RWPE1 (cell line): Measurements from ENCODE around the gene MYO9A.

ENCODE experiments used
- CTCF ChIA-PET: fragments of 350-600 bp; sonication (Branson Sonifier 250); formaldehyde crosslinking; extraction: SDS; loops from one replicate; lab custom pipeline; 2021; lab: Yijun Ruan, JAX
- POLR2A ChIA-PET: fragments of 400-600 bp; formaldehyde crosslinking; extraction: SDS; loops from one replicate; lab custom pipeline; 2020; ENCODE audit warnings: antibody characterized with exemption; ENCODE audit not compliant: low non-redundant PET; lab: Yijun Ruan, JAX
- DNase-seq: peaks from one replicate; pipeline ENCODE4 v3.0.0; 2012; ENCODE audit warnings: low spot score
- H3K27ac ChIP-seq: fragments of 450-650 bp; 2 replicates; pipeline ENCODE4 v1.5.1; 2017
- TF ChIP-seq, protein P1 (sequence below): fragments of 450-650 bp; conservative IDR thresholded peaks from 2 replicates; pipeline ENCODE4 v1.5.1; 2017; ENCODE audit warnings: low read depth, mild to moderate bottlenecking

The MYO9A gene

DNA sequence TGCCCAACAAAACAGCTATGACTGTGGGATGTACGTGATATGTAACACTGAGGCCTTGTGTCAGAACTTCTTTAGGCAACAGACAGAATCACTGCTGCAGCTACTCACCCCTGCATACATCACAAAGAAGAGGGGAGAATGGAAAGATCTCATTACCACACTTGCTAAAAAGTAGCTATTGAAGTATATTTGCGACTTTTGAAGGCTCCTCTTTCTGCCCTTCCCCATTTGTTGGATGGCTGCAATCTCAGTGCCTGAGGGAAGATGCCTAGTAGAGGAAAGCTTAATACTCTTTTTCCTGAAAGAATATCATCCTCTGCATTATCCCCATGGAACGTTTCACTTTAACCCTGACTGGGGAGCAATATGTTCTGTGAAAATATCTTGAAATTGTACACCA, 22.1 kb upstream of the MYO9A start:
- no peak for DNase-seq
- no peak overlapping the region for H3K27ac ChIP-seq
- CTCF ChIA-PET: interaction anchor here (0.5 kb wide), 1 partner anchor 562 kb away, joined by 4 read pairs; no protein-coding TSS in a partner anchor
- POLR2A ChIA-PET: no interaction called here
- TF ChIP-seq, protein P1, sequence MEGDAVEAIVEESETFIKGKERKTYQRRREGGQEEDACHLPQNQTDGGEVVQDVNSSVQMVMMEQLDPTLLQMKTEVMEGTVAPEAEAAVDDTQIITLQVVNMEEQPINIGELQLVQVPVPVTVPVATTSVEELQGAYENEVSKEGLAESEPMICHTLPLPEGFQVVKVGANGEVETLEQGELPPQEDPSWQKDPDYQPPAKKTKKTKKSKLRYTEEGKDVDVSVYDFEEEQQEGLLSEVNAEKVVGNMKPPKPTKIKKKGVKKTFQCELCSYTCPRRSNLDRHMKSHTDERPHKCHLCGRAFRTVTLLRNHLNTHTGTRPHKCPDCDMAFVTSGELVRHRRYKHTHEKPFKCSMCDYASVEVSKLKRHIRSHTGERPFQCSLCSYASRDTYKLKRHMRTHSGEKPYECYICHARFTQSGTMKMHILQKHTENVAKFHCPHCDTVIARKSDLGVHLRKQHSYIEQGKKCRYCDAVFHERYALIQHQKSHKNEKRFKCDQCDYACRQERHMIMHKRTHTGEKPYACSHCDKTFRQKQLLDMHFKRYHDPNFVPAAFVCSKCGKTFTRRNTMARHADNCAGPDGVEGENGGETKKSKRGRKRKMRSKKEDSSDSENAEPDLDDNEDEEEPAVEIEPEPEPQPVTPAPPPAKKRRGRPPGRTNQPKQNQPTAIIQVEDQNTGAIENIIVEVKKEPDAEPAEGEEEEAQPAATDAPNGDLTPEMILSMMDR: no peak

DNA sequence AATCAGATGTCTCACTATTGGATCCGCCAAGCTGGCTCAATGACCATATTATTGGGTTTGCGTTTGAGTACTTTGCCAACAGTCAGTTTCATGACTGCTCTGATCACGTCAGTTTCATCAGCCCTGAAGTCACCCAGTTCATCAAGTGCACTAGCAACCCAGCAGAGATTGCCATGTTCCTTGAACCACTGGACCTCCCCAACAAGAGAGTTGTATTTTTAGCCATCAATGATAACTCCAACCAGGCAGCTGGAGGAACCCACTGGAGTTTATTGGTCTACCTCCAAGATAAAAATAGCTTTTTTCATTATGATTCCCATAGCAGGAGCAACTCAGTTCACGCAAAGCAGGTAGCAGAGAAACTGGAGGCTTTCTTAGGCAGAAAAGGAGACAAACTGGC, 21.7 kb upstream of the MYO9A start:
- POLR2A ChIA-PET: no interaction called here
- no peak for DNase-seq

DNA sequence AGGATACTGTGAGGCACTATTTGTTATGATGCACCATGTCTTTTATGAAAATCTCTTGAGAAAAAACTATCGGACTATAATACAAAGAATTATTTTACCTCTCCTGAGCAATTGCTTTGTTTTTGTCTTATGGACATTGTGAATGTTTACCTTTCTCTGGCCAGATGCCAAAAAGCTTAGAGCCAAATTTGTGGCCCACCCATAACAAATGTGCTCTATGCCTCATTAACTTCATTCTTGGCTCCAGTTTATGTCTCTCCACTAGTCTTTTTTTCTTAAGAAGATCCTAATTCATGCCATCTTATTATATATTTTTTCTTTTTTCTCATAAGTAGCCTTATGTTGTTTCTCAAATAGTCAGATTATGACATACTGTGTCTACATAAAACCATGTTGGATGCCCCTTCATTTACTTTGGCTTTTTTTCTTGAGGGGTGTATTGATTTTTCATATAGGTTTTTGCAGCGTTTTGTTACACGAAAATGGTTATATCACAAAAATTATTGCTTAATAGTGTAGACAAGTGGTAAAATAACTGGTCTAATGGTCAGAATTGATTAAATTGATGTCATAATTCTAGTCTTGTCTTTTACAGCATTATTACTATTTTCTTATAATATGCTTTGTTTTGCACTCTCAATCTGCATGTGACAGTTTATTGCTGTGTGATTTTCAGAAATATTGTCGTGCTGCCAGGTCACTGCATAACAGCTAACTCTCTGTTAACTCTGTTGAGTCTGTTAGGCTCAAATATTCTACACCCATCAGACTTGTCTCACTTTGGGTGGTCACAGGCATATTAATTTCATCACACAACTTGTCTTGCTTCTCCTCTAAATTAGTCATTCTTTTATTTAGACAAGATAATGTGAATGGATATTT, 18.5 kb upstream of the MYO9A start:
- no peak for DNase-seq
- no peak overlapping the region for H3K27ac ChIP-seq
- ChIA-PET POLR2A (no interaction called here), CTCF (no interaction called here)
- TF ChIP-seq, protein P1: no peak

More for the DNA sequence above, 21.7 kb upstream of the MYO9A start:
- H3K27ac ChIP-seq: no peak overlapping the region
- CTCF ChIA-PET: interaction anchor here (0.5 kb wide), 1 partner anchor 561 kb away, joined by 4 read pairs; no protein-coding TSS in a partner anchor
- TF ChIP-seq, protein P1: no peak

DNA sequence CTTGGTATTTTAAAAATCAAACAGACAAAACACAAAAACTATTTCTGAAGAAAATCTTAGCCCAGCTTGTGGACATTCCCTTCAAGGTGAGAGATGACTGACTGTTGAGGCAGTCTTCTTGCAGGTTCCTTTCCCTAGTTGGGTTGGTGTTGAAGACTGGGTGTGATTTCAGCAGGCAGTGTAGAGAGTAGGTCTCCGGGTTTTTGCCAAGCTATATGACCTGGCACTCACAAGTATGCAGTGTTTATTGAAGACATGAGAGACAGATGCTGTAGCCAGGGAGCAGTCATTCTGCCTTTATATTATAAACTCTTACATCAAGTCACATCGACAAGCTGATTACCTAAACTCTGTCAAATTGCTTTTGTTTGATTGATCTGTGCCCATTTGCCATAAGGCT, 17.8 kb upstream of the MYO9A start:
- TF ChIP-seq, protein P1: no peak
- H3K27ac ChIP-seq: no peak overlapping the region
- CTCF ChIA-PET: interaction anchor here (0.6 kb wide), 1 partner anchor 165 kb away, joined by 6 read pairs; no protein-coding TSS in a partner anchor
- DNase-seq: no peak
- POLR2A ChIA-PET: no interaction called here

DNA sequence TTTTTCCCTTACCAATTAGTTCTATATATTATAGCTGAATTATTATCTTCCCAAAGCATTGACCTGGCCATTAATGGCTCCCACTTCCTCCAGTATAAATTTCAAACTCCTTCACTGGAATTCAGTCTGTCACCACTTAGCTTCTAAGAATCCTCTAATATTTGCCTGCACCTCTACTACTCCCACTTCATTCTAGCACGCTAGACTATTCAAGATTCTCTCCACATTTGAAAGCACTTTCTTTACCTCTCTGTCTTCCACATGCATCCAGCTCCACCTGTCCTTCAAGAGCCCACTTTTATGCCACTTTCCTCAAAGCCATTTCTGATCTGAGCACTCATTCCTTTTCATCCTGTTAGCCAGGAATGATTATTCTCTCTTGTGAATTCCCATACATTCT, 15.3 kb upstream of the MYO9A start:
- DNase-seq: no peak
- no peak overlapping the region for H3K27ac ChIP-seq
- TF ChIP-seq, protein P1: no peak
- ChIA-PET POLR2A (no interaction called here), CTCF (interaction anchor here (0.6 to 0.7 kb wide), 2 partner anchors 9 to 130 kb away, joined by 3 read pairs; no protein-coding TSS in a partner anchor)

DNA sequence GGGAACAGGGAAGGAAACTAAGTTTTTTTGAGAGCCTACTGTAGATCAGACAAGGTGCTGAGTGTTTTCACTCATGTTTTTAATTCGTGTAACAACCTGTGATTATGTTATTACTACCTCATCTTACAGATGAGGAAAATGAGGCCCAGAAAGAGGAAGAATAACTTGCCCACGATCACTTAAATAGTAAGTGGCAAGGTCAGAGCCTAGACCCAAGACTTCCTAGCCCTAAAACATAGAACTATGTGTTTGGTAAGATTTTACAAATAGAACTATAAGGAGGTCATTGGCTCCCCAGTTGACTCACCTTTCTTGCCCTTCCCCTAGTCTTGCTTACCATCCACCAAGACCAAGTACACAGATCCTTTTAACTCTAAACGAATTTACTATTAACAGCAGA, 14.0 kb upstream of the MYO9A start:
- DNase-seq: no peak
- ChIA-PET CTCF (no interaction called here), POLR2A (no interaction called here)
- no peak overlapping the region for H3K27ac ChIP-seq
- TF ChIP-seq, protein P1: no peak
